Ureter (tissue), 1 donor: ENCODE data around the gene EPG5. TPM values are rescaled to one million over a fixed set of nuclear protein-coding genes. Genes with fewer than 3 reads are reported as not detected.
A peak's percentile ranks its signal among the peaks of the same experiment; 100 is the strongest.

ENCODE experiments used
- DNase-seq: peaks from one replicate; pipeline ENCODE4 v3.0.0-alpha.2; 2020; ENCODE audit warnings: low spot score
- total RNA-seq: library from RNA; stranded (reverse); gene quantifications from one replicate; pipeline ENCODE4 v1.2.4, GENCODE V29; 2023
- donor health status: DM: yes; HTN: yes; CAD: no.

EPG5 gene
- total RNA-seq, 1 donor from 2014 or later = 35.8 TPM

- DNase-seq = no peak
Observed at GRCh38 chr18:45923138-45923537, 44.0 kb downstream of the EPG5 start.

GRCh38 chr18:45920367-45920766 is 46.8 kb downstream of the EPG5 start:
- peak; percentile 71 for DNase-seq

- DNase-seq = no peak
Observed at GRCh38 chr18:45916302-45916701, 50.8 kb downstream of the EPG5 start.

- DNase-seq = no peak
Observed at GRCh38 chr18:45913276-45913675, 53.9 kb downstream of the EPG5 start.

GRCh38 chr18:45910405-45911023 is 56.6 kb downstream of the EPG5 start:
- DNase-seq = peak; percentile 54

- no peak for DNase-seq
Observed at GRCh38 chr18:45901654-45902210, 65.4 kb downstream of the EPG5 start.

GRCh38 chr18:45900623-45901022 is 66.5 kb downstream of the EPG5 start:
- DNase-seq = no peak

- no peak for DNase-seq
Observed at GRCh38 chr18:45896991-45897390, 70.1 kb downstream of the EPG5 start.

GRCh38 chr18:45896452-45896851 is 70.7 kb downstream of the EPG5 start:
- no peak for DNase-seq

GRCh38 chr18:45895339-45895738 is 71.8 kb downstream of the EPG5 start:
- DNase-seq = no peak

GRCh38 chr18:45894818-45895217 is 72.3 kb downstream of the EPG5 start:
- no peak for DNase-seq

- no peak for DNase-seq
Observed at GRCh38 chr18:45891806-45892205, 75.3 kb downstream of the EPG5 start.

- DNase-seq = no peak
Observed at GRCh38 chr18:45890606-45891005, 76.5 kb downstream of the EPG5 start.

GRCh38 chr18:45889419-45890064 is 77.6 kb downstream of the EPG5 start:
- DNase-seq = no peak

- no peak for DNase-seq
Observed at GRCh38 chr18:45887585-45887984, 79.5 kb downstream of the EPG5 start.

GRCh38 chr18:45880876-45881558 is 86.1 kb downstream of the EPG5 start:
- no peak for DNase-seq

GRCh38 chr18:45879681-45880655 is 87.2 kb downstream of the EPG5 start:
- DNase-seq = peak; percentile 71

GRCh38 chr18:45877403-45877802 is 89.7 kb downstream of the EPG5 start:
- DNase-seq = no peak

- no peak for DNase-seq
Observed at GRCh38 chr18:45876161-45876560, 91.0 kb downstream of the EPG5 start.

- no peak for DNase-seq
Observed at GRCh38 chr18:45874491-45875184, 92.5 kb downstream of the EPG5 start.
